ENCODE measurements around the gene ATG101. TPM values are rescaled to one million over a fixed set of nuclear protein-coding genes. Genes with fewer than 3 reads are reported as not detected.

Gene ATG101
- total RNA-seq, 4 donors from 2014 or later: 36.7 to 54.7 (median 40.4) TPM

GRCh38 chr12:52067081-52067374, 2.8 kb upstream of the ATG101 start:
- Histone ChIP-seq H3K27me3 (no peaks in the 10 kb centered on the region), H3K4me1 (peaks cover 10 to 54% (median 23%) of the 10 kb centered on the region in 3 donors), H3K9me3 (no peaks in the 10 kb centered on the region), H3K36me3 (peaks cover 0 to 6% (median 0%) of the 10 kb centered on the region in 3 donors), H3K4me3 (no peak overlapping the region), H3K27ac (no peak overlapping the region)
- TF ChIP-seq CTCF (IDR thresholded peaks at IDR 0.05) (no peak), POLR2A (IDR thresholded peaks at IDR 0.05) (no peak)
- intact Hi-C loops (cut with DNase I): no loop called here
- DNase-seq: no peak
- WGBS, 2 donors: 49 to 54% methylated on average over 3 of the region's 3 CpGs

- H3K4me3 ChIP-seq: peak overlapping the region; percentile 74 to 99 (median 94)
- H3K9me3 ChIP-seq: no peaks in the 10 kb centered on the region
- no peak for TF ChIP-seq CTCF (IDR thresholded peaks at IDR 0.05)
- TF ChIP-seq POLR2A (IDR thresholded peaks at IDR 0.05): no peak
- peaks cover 0 to 40% (median 0%) of the 10 kb centered on the region in 3 donors for H3K36me3 ChIP-seq
- no peaks in the 10 kb centered on the region for H3K27me3 ChIP-seq
- no peak for DNase-seq
- intact Hi-C loops (cut with DNase I): no loop called here
- 10 to 14% methylated on average over 7 to 12 of the region's 37 CpGs for WGBS, 2 donors
- H3K4me1 ChIP-seq: peaks cover 10 to 55% (median 21%) of the 10 kb centered on the region in 3 donors
- peak overlapping the region; percentile 89 to 96 (median 92) for H3K27ac ChIP-seq
These were observed 577 bp downstream of the ATG101 start for GRCh38 chr12:52070185-52070925.

GRCh38 chr12:52073531-52074381, 4.0 kb downstream of the ATG101 start:
- Histone ChIP-seq H3K36me3 (peaks cover 0 to 74% (median 7%) of the 10 kb centered on the region in 3 donors), H3K9me3 (no peaks in the 10 kb centered on the region), H3K4me1 (peaks cover 10 to 54% (median 21%) of the 10 kb centered on the region in 3 donors), H3K4me3 (no peak overlapping the region), H3K27me3 (no peaks in the 10 kb centered on the region), H3K27ac (no peak overlapping the region)
- intact Hi-C loops (cut with DNase I): no loop called here
- TF ChIP-seq POLR2A (IDR thresholded peaks at IDR 0.05): no peak
- TF ChIP-seq CTCF (IDR thresholded peaks at IDR 0.05): no peak
- DNase-seq: no peak
- 67 to 82% methylated on average over 10 of the region's 23 CpGs for WGBS, 2 donors

- 70 to 83% methylated on average over 1 to 2 of the region's 3 CpGs for WGBS, 2 donors
- H3K9me3 ChIP-seq: no peaks in the 10 kb centered on the region
- H3K36me3 ChIP-seq: peaks cover 0 to 88% (median 7%) of the 10 kb centered on the region in 3 donors
- no peak overlapping the region for H3K27ac ChIP-seq
- TF ChIP-seq POLR2A (IDR thresholded peaks at IDR 0.05) (no peak), CTCF (IDR thresholded peaks at IDR 0.05) (no peak)
- no peaks in the 10 kb centered on the region for H3K27me3 ChIP-seq
- H3K4me1 ChIP-seq: peaks cover 10 to 50% (median 16%) of the 10 kb centered on the region in 3 donors
- intact Hi-C loops (cut with DNase I): no loop called here
- no peak for DNase-seq
- H3K4me3 ChIP-seq: no peak overlapping the region
These were observed 5.4 kb downstream of the ATG101 start for GRCh38 chr12:52074971-52075724.
